Mesenchymal stem cell (in vitro differentiated cells and primary cell): Measurements from ENCODE around the gene KLHL36.
A peak's percentile ranks its signal among the peaks of the same experiment; 100 is the strongest.

Source experiments
- DNase-seq: peaks from one replicate; pipeline ENCODE4 v3.0.0-alpha.2; 2013
- H2AFZ ChIP-seq: one replicate; pipeline ENCODE4 v1.6.1; 2013; ENCODE audit warnings: low read depth, mild to moderate bottlenecking, control low read depth, inconsistent platforms, low read length, moderate library complexity
- H2AK5ac ChIP-seq: 2 replicates; pipeline ENCODE4 v1.6.1; 2013; ENCODE audit warnings: low read length, moderate library complexity, mild to moderate bottlenecking, inconsistent platforms; ENCODE audit not compliant: severe bottlenecking
- H2BK120ac ChIP-seq: one replicate; pipeline ENCODE4 v1.6.1; 2013; ENCODE audit warnings: low read depth, mild to moderate bottlenecking, inconsistent platforms, low read length, moderate library complexity
- H2BK12ac ChIP-seq, 2 experiments: one replicate each; pipeline ENCODE4 v1.6.1; 2013; ENCODE audit warnings: inconsistent platforms in 2 of 2, low read length in 2 of 2, mild to moderate bottlenecking in 2 of 2, moderate library complexity in 2 of 2, control low read depth in 1 of 2
- H2BK15ac ChIP-seq: one replicate; pipeline ENCODE4 v1.6.1; 2013; ENCODE audit warnings: mild to moderate bottlenecking, low read depth, inconsistent platforms; ENCODE audit not compliant: poor library complexity, severe bottlenecking
- H2BK5ac ChIP-seq: 2 replicates; pipeline ENCODE4 v1.6.1; 2013; ENCODE audit warnings: low read depth, mild to moderate bottlenecking, low read length, control low read depth, inconsistent platforms; ENCODE audit not compliant: poor library complexity, severe bottlenecking
- H3K14ac ChIP-seq, 2 experiments: one replicate each; pipeline ENCODE4 v1.6.1; 2013; ENCODE audit warnings: inconsistent platforms in 2 of 2, low read length in 2 of 2, control low read depth in 1 of 2, mild to moderate bottlenecking in 1 of 2, moderate library complexity in 1 of 2
- H3K18ac ChIP-seq, 2 experiments: one replicate each; pipeline ENCODE4 v1.6.1; 2013; ENCODE audit warnings: inconsistent platforms in 2 of 2, low read length in 2 of 2, control low read depth in 1 of 2, low read depth in 1 of 2, mild to moderate bottlenecking in 1 of 2
- H3K23ac ChIP-seq, 2 experiments: one replicate each; pipeline ENCODE4 v1.6.1; 2013; ENCODE audit warnings: inconsistent platforms in 2 of 2, low read length in 2 of 2, mild to moderate bottlenecking in 2 of 2, moderate library complexity in 2 of 2, control low read depth in 1 of 2
- H3K27ac ChIP-seq: 2 replicates; pipeline ENCODE4 v1.5.1; 2013; ENCODE audit warnings: mild to moderate bottlenecking, moderate library complexity, low read length, control low read depth, inconsistent platforms; ENCODE audit not compliant: poor library complexity, severe bottlenecking
- H3K27me3 ChIP-seq, 2 experiments: 2 replicates each; pipeline versions ENCODE4 v1.6.1 to v1.7.0; 2013; ENCODE audit warnings: low read length in 2 of 2, mild to moderate bottlenecking in 2 of 2, moderate library complexity in 2 of 2, control low read depth in 1 of 2, inconsistent platforms in 1 of 2; ENCODE audit not compliant: control insufficient read depth in 1 of 2, insufficient read depth in 1 of 2
- H3K36me3 ChIP-seq, 2 experiments: 2 replicates each; pipeline versions ENCODE4 v1.6.1 to v1.7.0; 2013; ENCODE audit warnings: low read length in 2 of 2, control low read depth in 1 of 2, inconsistent platforms in 1 of 2, low read depth in 1 of 2, mild to moderate bottlenecking in 1 of 2; ENCODE audit not compliant: insufficient read depth in 2 of 2, control insufficient read depth in 1 of 2
- H3K4ac ChIP-seq, 2 experiments: one replicate each; pipeline ENCODE4 v1.6.1; 2013; ENCODE audit warnings: inconsistent platforms in 2 of 2, low read length in 2 of 2, mild to moderate bottlenecking in 2 of 2, moderate library complexity in 2 of 2, control low read depth in 1 of 2, low read depth in 1 of 2
- H3K4me1 ChIP-seq: 2 replicates; pipeline ENCODE4 v1.6.1; 2013; ENCODE audit warnings: low read depth, low read length, control low read depth; ENCODE audit not compliant: control insufficient read depth, insufficient read depth
- H3K4me2 ChIP-seq: 2 replicates; pipeline ENCODE4 v1.6.1; 2013; ENCODE audit warnings: low read length, mild to moderate bottlenecking, inconsistent platforms; ENCODE audit not compliant: poor library complexity, severe bottlenecking
- H3K4me3 ChIP-seq, 2 experiments: 2 replicates each; pipeline versions ENCODE4 v1.5.1 to v1.7.0; 2013; ENCODE audit warnings: low read length in 2 of 2, mild to moderate bottlenecking in 2 of 2, control low read depth in 1 of 2, low read depth in 1 of 2; ENCODE audit not compliant: insufficient read depth in 1 of 2
- H3K79me1 ChIP-seq: replicated peaks from 2 replicates; pipeline ENCODE4 v1.6.1; 2013; ENCODE audit warnings: mild to moderate bottlenecking, control low read depth, low read length, inconsistent platforms; ENCODE audit not compliant: poor library complexity, severe bottlenecking
- H3K9ac ChIP-seq: 2 replicates; pipeline ENCODE4 v1.7.0; 2013; ENCODE audit warnings: mild to moderate bottlenecking, low read length, moderate library complexity
- H3K9me3 ChIP-seq: 2 replicates; pipeline ENCODE4 v1.7.0; 2013; ENCODE audit warnings: mild to moderate bottlenecking, low read length; ENCODE audit not compliant: control insufficient read depth
- H4K8ac ChIP-seq: one replicate; pipeline ENCODE4 v1.6.1; 2013; ENCODE audit warnings: inconsistent platforms, mild to moderate bottlenecking, low read length, moderate library complexity
- H4K91ac ChIP-seq: one replicate; pipeline ENCODE4 v1.6.1; 2013; ENCODE audit warnings: mild to moderate bottlenecking, low read length, inconsistent platforms
- WGBS: methylation state at CpG from one replicate; pipeline ENCODE4 v1.1.7; 2013; ENCODE audit warnings: mixed read lengths; 5-methylcytosine and 5-hydroxymethylcytosine counted together

KLHL36 gene

GRCh38 chr16:84680165-84680842, 32.0 kb downstream of the KLHL36 start:
- H3K9me3 ChIP-seq = no peaks in the 10 kb centered on the region
- H3K27ac ChIP-seq = no peak overlapping the region
- H2BK12ac ChIP-seq = no peak overlapping the region
- H3K23ac ChIP-seq = no peak overlapping the region
- H3K79me1 ChIP-seq = no peaks in the 10 kb centered on the region
- H3K14ac ChIP-seq = no peak overlapping the region
- no peak overlapping the region for H2BK120ac ChIP-seq
- H3K4me1 ChIP-seq = peaks cover 2% of the 10 kb centered on the region
- no peak overlapping the region for H3K18ac ChIP-seq
- no peak overlapping the region for H2AK5ac ChIP-seq
- no peaks in the 10 kb centered on the region for H3K36me3 ChIP-seq
- 91% methylated on average over 10 of the region's 10 CpGs for WGBS
- H3K4me2 ChIP-seq = no peak overlapping the region
- H4K91ac ChIP-seq = no peak overlapping the region
- no peak overlapping the region for H2AFZ ChIP-seq
- H3K9ac ChIP-seq = no peak overlapping the region
- DNase-seq = peak; percentile 21
- H3K27me3 ChIP-seq = peaks cover 0 to 38% of the 10 kb centered on the region in 2 experiments
- H2BK5ac ChIP-seq = no peak overlapping the region
- H4K8ac ChIP-seq = no peak overlapping the region
- H2BK15ac ChIP-seq = no peak overlapping the region
- no peak overlapping the region for H3K4ac ChIP-seq
- no peak overlapping the region for H3K4me3 ChIP-seq

- Histone ChIP-seq H3K9me3 (no peaks in the 10 kb centered on the region), H3K27me3 (peaks cover 0 to 38% of the 10 kb centered on the region in 2 experiments), H4K91ac (no peak overlapping the region), H3K4me2 (no peak overlapping the region), H3K9ac (no peak overlapping the region), H3K27ac (no peak overlapping the region), H2AK5ac (no peak overlapping the region), H3K18ac (no peak overlapping the region), H2BK12ac (no peak overlapping the region), H3K4me1 (peaks cover 2% of the 10 kb centered on the region), H3K23ac (no peak overlapping the region), H4K8ac (no peak overlapping the region), H2BK5ac (no peak overlapping the region), H3K4me3 (no peak overlapping the region), H3K4ac (no peak overlapping the region), H3K79me1 (no peaks in the 10 kb centered on the region), H2BK15ac (no peak overlapping the region), H2BK120ac (no peak overlapping the region), H3K36me3 (no peaks in the 10 kb centered on the region), H3K14ac (no peak overlapping the region), H2AFZ (no peak overlapping the region)
- WGBS = 92% methylated on average over 4 of the region's 4 CpGs
- DNase-seq = no peak
These were observed 32.7 kb downstream of the KLHL36 start for GRCh38 chr16:84680843-84681629.

GRCh38 chr16:84683691-84684591, 35.6 kb downstream of the KLHL36 start:
- H2BK120ac ChIP-seq = no peak overlapping the region
- no peak overlapping the region for H3K4me3 ChIP-seq
- no peak overlapping the region for H2BK15ac ChIP-seq
- no peak overlapping the region for H4K91ac ChIP-seq
- H3K27me3 ChIP-seq = peaks cover 0 to 29% of the 10 kb centered on the region in 2 experiments
- H3K79me1 ChIP-seq = no peaks in the 10 kb centered on the region
- H2AK5ac ChIP-seq = no peak overlapping the region
- no peak for DNase-seq
- no peak overlapping the region for H2AFZ ChIP-seq
- no peak overlapping the region for H3K4ac ChIP-seq
- H3K27ac ChIP-seq = no peak overlapping the region
- H3K36me3 ChIP-seq = no peaks in the 10 kb centered on the region
- no peak overlapping the region for H3K14ac ChIP-seq
- H2BK5ac ChIP-seq = no peak overlapping the region
- peaks cover 9% of the 10 kb centered on the region for H3K4me1 ChIP-seq
- WGBS = 58% methylated on average over 13 of the region's 15 CpGs
- no peak overlapping the region for H4K8ac ChIP-seq
- no peaks in the 10 kb centered on the region for H3K9me3 ChIP-seq
- no peak overlapping the region for H2BK12ac ChIP-seq
- no peak overlapping the region for H3K18ac ChIP-seq
- H3K9ac ChIP-seq = no peak overlapping the region
- no peak overlapping the region for H3K4me2 ChIP-seq
- no peak overlapping the region for H3K23ac ChIP-seq

GRCh38 chr16:84684592-84684965, 36.3 kb downstream of the KLHL36 start:
- H2BK15ac ChIP-seq = no peak overlapping the region
- no peak overlapping the region for H3K23ac ChIP-seq
- DNase-seq = no peak
- H3K27ac ChIP-seq = no peak overlapping the region
- 85% methylated on average over 4 of the region's 4 CpGs for WGBS
- H2AK5ac ChIP-seq = no peak overlapping the region
- no peaks in the 10 kb centered on the region for H3K9me3 ChIP-seq
- H3K4me1 ChIP-seq = peaks cover 9% of the 10 kb centered on the region
- H3K79me1 ChIP-seq = no peaks in the 10 kb centered on the region
- no peak overlapping the region for H3K9ac ChIP-seq
- H3K4me2 ChIP-seq = no peak overlapping the region
- H3K18ac ChIP-seq = no peak overlapping the region
- no peak overlapping the region for H3K4ac ChIP-seq
- no peak overlapping the region for H2BK5ac ChIP-seq
- no peak overlapping the region for H2BK120ac ChIP-seq
- no peak overlapping the region for H4K91ac ChIP-seq
- no peak overlapping the region for H3K4me3 ChIP-seq
- no peak overlapping the region for H3K14ac ChIP-seq
- no peak overlapping the region for H4K8ac ChIP-seq
- H2BK12ac ChIP-seq = no peak overlapping the region
- peaks cover 0 to 29% of the 10 kb centered on the region in 2 experiments for H3K27me3 ChIP-seq
- no peaks in the 10 kb centered on the region for H3K36me3 ChIP-seq
- no peak overlapping the region for H2AFZ ChIP-seq
